ENCODE measurements around the gene ABHD5.

The ABHD5 gene

DNA sequence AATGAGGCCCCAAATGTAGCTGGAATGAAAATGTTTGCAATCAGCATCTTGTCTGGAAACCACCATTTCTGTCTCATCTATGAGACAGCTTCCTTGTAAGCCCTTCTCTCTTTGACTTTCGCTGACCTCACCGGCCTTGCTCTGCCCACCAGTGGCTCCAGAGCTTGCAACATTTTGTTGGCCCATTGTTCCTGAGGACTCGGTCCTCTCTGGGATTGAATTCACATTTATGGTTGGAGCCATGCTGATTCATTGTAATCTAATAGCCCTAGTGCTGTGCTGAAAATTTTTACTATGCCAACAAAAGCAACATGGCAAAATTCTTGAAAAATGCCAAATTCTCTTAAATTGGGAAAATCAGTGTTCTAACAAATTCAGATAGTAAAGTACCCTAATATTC lies 37.2 kb downstream of the ABHD5 start:
- no peak for DNase-seq

DNA sequence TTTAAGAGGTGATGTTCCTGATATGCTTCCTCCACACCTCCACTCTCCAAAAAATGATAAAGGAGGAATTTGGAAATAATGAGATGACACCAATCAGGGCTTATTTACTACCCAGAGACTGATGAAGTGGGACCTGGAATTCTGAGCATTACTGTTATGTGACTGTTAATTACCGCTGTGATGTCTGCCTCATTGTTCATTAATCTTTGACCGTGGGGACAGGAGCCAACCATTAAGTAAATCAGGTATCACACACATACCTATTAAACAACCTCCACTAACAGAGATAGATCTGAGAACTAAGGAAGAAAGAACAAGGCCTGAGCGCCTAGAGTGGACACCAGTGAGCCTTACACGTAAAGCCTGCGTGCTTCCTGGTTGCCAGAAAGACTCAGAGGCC lies 37.7 kb downstream of the ABHD5 start:
- no peak for DNase-seq

DNA sequence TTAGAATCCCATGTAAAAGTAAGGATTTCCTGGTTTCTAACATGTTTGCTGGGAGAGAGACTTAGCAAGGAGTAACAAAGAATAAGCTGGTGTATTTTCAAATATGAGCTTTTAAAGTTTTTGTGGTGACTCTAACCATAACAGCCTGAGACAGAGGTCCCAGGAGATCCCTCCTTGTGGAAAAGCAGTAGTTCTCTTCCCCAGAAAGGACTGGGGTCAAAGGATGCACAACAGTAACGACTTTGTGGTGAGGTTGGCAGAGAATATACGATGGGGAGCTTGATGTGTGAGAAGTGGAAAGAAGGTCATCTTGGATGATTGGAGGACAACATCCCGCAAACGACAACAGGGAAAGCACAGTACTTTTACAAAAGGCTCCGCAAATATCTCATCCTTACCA lies 38.2 kb downstream of the ABHD5 start:
- no peak for DNase-seq

DNA sequence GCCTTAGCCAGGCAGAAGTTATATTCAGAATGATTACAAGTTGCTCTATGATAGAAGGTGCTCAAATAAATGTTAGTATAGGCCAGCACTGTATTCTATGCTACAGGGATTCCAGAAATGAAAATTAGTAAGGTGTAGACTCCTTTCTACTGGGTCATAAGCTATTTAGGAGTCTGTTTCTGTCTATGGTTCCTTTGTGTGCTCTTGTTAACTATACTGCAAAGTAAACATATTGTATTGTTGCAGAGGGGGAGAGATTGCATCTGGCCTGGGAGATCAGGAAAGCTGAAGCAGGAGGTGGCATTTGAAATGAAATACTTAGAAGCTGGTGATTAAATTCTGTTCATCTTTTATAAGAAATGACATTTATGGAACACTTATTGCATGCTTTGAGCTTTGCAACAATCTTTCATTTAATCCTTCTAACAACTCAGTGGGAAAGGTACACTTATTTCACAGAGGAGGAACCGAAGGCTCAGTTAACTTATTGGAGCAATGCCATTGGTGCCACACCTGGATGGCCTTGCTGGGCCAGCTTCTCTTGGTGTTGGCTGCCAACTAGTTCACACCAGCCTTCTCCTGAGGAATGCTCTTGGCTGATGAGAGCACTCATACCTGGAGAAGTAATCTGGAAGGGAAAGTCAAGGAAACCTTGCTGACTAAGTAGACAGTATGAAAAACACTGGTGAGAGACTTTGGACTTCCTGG lies 39.1 kb downstream of the ABHD5 start:
- no peak for DNase-seq

DNA sequence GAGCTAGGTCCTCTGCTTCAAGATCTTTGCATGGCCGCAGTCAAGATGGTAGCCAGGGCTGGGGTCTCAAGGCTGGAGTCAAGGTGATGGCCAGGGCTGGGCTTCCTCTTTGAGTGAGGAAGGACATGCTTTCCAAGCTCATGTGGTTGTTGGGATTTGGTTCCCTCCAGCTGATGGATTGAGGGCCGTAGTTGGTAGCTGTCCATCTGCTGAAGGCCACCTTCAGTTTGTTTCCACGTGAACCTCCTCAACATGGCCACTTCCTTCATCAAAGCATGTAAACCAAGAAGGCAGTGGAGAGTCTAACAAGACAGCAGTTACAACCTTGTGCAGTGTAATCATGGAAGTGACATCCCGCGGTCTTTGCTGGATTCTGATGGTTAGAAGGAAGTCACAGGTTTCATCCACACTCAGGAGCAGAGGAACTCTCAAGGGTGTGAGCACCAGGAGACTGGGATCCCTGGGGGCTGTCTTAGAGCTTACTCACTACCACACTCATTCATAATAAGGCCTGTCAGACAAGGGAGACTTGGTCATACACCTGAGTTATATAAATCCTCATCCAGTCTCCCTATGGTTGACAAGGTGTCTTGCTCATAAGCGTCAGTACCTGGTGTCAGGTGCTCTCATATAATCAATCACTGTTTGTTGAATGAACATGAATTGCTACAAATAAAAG lies 42.1 kb downstream of the ABHD5 start:
- DNase-seq, result no peak

DNA sequence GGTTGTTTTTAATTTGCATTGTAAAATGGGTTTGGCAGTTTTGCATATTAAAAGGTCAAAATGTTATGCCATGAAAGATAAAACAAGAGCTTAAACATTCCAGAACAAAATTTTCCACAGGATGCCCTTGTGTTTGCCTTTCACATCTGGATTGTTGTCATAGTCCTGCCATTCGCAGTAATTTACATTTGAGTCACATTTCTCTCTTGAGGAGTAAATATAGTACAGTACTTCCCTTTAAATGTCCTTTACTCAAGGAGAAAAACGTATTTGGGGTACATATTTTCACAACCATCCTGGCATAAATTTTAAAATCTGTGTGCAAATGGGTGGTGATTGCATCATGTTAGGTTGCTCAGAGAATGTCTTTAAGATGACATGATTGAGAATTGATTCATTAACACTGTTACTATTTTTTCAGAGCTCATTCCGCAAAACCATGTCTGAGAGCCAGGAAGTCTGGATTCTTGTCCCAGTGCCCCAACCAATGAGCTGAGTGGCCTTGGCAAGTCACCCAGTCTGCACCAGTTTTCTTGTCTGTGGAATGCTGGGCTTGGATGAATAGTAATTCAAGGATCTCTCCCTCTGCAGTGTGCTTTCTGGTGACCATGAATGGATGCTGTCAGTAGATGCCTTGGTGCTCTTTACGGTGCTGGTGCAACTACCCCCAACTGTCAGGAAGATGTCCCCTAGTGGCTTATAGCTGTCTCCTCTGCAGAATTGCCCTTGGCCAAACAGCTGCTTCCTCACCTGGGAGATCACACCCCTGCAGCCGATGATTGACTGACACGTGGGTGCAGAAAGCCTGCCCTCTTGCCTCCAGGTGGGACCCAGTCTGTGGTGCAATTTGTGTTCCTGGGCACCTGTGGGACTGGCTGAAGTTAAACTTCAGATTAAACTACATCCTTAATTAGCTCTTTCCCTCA lies 43.0 kb downstream of the ABHD5 start:
- no peak for DNase-seq

DNA sequence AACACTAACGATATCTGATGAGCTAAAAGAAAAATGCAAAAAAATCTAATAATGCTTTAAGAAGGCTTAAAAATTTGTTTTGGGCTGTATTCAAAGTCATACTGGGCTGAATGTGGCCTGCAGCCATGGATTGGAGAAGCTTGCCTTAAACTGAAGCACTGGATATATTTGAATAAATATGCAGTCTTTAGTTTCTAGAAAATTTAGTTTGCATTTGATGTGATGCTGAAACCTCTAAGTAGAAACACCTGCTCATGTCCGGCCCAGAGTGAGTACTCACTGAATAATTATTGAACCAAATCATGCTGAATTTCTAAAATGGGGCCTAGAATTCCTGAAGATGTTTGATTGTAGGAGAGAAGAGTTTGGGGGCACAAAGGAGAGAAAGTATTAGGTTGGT lies 43.9 kb downstream of the ABHD5 start:
- no peak for DNase-seq

DNA sequence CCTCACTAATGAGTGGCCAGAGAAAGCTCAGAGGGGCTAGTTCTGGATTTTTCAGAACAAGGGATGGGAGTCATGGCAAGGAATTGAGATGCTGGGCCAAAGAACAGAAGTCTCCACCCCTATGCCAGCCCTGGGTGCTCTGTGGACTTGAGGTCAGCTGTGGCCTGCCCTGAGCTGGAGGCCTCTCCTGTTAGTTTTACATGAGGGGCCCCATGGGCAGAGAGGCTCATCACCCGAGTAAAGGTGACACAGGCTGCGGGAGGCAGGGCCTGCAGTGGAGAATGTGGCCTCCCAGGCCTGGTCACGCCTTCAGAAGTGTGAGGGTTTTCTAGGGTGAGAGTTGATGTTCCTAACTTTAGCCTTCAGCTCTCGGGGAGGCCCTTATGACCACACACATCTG lies 44.9 kb downstream of the ABHD5 start:
- no peak for DNase-seq

DNA sequence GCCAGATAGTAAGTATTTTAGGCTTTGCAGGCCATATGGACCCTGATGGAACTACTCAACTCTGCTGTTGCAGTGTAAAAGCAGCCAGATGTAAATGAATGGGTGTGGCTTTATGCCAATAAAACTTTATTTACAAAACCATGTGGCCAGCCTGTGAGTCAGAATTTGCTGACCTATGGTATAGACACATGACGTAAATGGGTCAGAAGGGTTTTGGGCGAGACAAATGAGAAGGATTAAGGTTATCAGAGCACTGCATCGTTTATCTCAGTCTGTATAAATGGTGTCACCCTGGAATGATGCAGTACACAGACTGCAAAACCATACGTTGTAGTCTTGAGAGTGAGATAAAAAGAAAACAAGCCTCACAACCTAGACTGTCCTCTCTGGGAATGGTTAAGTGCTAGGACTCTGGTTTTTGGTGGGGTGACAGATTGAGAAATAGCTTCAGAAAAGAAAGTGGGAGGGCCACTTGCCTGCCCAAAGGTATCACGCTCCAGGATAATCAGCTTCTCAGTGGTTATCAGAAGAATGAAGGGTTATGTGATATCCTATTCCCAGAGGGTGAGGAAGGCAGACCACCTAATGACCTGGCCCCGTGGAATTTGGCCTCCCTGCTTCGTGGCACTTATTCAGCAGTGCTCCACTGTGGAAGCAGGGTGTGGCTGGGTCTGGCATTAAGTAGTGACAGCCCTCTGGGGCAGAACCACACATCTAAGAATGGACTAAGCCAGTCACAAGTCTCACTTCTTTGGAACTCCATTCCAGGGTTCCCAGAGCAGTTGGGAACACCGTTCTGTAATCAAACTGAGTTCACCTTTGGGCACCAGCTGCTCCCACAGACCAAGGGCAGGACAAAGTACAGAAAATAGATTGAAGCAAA lies 46.1 kb downstream of the ABHD5 start:
- no peak for DNase-seq

DNA sequence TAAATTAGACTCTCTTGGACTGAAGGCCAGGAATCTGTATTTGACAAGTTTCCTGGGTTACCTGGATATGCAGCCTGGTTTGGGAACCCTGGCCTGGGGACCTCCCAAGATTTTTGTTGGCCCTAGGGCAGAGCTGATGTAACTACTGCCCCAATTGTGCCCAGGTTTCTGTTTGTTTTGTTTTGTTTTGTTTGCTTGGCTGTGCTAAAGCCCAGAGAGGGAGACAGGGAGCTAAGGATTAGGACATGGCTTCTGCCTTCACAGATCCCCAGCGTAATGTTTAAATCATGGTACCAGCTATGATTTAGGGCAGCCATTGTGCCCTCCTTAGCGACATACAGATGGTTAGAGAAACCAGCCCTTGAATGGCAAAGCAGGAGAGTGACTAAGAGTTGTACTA lies 47.6 kb downstream of the ABHD5 start:
- DNase-seq, result no peak

DNA sequence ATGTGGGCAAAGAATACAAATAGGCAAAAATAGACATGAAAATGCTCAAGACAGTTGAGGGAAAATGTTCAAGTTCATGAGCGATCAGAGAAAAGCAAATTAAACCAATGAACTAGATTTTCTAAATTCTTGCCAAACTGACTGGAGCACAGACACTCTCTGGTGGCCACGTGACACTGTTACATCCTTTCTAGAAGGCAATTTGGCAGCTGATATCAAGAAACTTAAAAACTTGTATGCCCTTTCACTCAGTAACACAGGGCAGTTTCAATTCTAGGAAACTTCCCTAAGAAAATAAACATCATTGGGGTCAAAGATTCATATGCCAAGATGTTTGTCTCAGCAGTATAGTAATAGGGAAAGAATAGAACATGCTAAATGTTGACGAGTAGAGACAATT lies 52.2 kb downstream of the ABHD5 start:
- no peak for DNase-seq

DNA sequence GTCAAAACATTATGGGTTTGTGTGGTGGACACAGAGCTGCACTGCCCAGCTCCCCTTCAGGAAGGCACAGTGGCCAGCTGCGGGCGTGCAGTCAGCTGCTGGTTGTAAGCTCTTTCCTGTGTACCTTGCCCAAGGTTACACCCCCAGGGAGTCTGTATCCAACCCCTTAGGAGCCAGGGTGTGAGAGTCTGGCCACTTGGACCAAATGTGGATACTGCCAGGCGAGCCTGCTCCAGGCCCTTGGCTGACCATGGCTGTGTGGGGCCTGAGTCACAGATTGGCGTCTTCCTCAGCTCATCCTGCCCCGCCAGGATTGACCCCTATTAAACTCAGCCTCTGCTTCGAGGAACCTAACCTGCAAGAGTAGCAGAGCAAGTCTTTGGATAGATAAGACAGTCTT lies 56.9 kb downstream of the ABHD5 start:
- no peak for DNase-seq

DNA sequence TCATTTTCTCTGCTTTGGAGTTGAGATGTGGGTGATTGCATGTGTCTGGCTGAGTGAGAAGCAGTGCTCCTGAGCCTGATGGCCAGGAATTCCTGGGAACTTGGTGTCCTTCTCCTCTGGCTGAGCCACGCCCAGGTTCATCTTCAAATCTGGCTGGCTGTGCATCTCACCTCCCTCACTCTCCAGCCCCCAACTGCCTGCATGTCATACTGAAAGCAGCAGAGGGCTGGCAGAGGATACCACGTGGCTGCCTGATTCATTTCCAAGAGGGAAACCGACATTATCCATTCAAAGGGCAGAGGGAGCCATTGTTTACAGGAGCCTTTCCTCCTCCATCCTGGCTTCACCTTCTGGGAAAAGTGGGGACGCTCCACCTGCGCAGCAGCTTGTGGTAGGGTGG lies 57.4 kb downstream of the ABHD5 start:
- DNase-seq, result no peak

DNA sequence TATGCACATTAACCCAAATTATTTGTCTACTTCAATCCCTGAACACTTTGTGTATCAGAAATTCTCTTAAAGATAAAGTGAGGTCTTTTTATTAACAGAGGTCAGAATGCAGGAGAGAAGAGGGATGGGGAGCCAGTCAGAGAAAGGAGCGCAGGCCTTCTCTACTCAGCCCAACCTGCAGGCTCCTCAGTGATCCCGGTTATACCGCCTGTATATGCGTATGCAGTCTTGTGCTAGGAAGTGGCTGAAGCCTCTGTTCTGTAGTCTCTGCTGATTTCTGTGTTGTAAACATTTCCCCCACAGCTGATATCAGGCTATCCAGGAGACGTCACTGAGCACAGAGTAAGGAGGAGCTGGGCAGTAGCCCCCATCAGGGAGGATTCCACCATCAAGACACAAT lies 57.9 kb downstream of the ABHD5 start:
- no peak for DNase-seq

DNA sequence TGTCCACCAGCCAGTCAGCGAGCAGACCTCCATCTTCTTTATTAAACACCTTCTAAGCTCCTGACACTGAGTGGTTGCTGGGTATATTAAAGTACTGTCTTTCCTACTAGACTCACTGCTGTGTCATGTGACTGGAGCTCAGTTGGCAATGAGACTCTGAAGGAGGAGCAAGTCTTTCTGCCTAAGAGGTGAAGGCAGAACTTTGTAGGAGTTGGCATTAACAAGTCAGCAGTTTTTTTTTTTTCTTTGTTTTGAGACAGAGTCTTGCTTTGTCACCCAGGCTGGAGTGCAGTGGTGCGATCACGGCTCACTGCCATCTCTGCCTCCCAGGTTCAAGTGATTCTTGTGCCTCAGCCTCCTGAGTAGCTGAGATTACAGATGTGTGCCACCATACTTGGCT lies 62.2 kb downstream of the ABHD5 start:
- no peak for DNase-seq

DNA sequence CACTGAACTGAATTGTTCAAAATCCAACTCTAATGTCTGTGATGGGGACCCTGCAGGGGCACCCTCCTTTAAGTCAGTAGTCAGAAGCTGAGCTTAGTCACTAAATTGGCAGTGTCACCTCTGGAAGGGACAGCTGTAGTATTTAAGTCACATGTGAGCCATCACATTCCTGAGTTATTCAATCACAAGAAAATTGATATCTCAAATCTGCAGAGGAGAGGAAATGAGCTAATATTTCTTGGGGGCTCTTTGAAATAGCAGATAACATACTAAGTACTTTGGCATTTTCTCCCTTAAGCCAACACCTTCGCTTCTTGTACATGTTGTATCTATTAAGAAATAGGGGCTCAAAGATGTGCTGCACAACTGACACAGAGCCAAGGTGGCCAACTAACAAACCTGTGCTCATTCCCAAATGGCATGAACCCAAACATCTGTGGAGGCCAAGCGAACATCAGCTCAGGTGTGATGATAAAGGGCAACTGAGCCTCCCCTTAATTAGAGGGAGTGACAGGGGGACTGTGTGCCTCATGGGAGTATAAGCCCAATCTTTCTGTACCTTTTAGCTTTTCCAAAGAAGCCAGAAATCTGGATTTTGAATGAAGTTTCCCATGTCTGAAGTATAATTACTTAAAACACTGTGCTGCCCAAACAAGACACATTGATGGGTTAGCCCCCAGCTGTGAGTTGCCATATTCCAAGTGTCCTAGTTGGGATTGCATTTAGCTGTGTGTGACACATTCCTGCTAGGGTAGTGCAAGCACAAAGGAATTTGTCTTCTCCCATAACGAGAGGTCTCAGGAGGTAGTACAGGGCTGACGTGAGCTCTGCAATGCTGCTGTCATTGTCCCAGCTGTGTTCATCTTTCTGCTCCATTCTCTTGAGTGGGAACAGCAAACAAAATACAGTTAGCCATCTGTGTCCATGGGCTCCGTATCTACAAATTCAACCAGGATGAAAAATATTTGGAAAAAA lies 63.3 kb downstream of the ABHD5 start:
- DNase-seq, result peak; percentile 20

DNA sequence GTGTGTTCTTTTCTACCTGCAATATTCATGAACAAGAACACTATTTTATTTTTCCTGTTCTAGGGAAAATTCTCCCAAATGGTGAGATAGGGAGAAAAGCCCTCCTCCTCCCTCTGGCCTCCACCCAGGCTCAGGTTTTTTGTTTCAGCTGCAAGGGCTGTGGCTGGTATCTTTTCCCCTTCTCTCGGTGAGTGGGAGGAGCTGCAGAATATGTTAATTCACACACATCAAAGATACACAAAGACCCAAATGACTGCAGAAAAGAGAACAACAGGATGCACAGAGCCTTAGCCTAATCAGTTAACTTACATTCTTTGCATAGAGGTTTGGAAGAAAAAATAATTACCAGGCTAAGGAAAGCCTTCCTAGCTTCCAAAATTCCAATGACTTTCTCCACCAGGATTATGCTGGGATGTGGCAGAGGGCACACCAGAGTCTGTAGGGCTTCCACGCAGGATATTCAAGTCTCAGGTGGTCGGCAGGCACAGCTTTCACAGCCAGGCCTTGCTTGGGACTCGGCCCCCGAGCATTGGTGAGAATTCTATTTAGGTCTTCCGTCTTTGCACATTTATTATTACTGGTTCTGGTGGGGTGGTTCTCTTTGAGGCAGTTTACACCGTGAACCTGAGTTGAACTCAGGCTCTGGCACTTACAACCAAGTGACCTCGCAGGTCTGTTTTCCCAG lies 64.9 kb downstream of the ABHD5 start:
- no peak for DNase-seq

DNA sequence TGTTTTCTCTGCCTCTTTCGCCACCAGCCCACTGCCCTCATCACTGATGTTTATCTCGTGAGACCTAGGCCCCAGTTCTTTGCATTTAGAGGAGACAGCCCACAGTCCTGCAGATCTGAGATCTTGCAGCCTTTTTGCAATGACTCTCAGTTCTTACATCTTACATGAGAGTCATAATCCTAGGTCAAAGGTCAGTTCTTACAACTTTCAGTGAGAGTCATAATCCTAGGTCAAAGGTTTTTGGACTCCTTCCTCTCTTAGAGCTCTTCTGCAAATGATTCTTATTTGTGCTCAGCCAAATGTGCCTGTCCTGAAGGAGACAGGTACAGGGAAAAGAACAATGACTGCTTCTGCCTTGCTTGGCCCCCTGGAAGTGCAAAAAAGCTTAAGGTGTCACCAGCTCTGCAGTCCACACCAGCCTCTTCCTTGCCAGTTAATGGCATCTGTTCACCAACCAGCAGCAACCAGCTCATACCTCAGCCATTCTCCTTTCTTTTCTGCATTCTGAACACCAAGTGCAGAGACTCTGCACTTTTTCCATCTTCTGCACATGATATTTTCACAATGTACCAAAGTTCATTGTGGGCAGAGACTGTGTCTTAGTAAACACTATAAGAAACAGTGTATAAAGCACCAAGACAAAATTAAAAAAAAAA lies 67.1 kb downstream of the ABHD5 start:
- no peak for DNase-seq

DNA sequence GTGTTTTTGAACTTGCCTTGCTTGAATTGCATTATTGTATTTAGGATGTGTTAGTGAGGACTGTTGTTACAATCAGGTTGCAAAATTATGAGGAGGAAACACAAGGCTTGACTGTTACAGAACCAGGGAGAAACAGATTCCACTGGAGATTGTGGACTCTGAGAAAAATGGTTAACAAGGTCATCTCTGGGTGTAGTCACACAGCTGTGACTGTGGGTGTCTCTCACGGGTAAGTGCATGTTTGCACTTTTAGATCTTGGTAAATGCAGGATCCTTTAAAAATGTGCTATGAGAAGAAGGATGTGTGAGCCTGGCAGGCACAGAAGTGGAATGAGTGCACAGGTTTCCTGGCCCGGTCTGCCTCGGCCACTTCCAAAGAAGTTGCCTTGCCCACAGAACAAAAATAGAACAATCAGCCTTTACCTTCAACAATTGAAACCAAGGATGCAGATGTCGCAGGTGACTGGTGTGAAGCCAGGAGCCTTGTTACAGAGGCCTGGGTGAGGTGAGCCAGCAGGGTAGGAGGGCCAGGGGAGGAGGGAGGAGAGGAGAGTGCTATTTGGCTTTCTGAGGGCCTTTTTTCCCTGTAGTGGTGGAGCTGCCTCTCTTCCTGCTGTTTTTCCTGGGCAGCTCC lies 68.0 kb downstream of the ABHD5 start:
- no peak for DNase-seq

DNA sequence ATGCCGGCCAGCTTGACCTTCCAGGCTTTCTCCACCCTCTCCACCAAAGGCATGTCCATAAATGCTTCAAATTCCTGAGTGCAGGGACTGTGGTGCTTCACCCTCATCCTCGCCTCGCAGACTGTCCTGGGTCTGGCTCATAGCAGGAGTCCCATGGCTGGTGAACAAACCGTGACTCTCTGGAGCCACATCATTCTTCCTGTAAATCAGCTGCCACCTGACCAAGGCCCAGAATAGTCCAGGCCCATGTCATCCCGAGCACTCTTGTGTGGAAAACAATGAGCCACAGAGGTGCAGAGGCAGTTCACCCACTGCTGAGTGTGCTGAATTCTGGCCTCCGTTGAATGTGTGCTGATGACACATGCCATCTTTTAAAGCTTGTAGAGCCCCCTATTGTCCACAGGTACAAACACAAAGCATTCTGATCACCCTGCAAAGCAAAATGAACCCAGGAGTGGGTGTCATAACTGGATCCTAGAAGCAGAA lies 68.6 kb downstream of the ABHD5 start:
- DNase-seq, result no peak

Measured in DMS53 (cell line).